Mononuclear cell (primary cell): ENCODE data around the gene FAM9A. TPM values are rescaled to one million over a fixed set of nuclear protein-coding genes. Genes with fewer than 3 reads are reported as not detected.

Experiments
- H3K27me3 ChIP-seq: 2 replicates; pipeline ENCODE4 v1.6.0; 2011; ENCODE audit warnings: low read length, control low read depth; ENCODE audit not compliant: insufficient read depth
- H3K4me1 ChIP-seq: 2 replicates; pipeline ENCODE4 v1.5.1; 2011; ENCODE audit warnings: mild to moderate bottlenecking, low read length, control low read depth; ENCODE audit not compliant: insufficient read depth
- H3K4me3 ChIP-seq: 2 replicates; pipeline ENCODE4 v1.5.1; 2011; ENCODE audit warnings: mild to moderate bottlenecking, low read length, moderate library complexity
- H3K9me3 ChIP-seq: 2 replicates; pipeline ENCODE4 v1.5.1; 2011; ENCODE audit warnings: low read depth, mild to moderate bottlenecking, control low read depth, low read length
- total RNA-seq: library from RNA; depleted of rRNA; stranded (reverse); fragments of >200 nt; gene quantifications from one replicate; pipeline ENCODE4 v1.2.3, GENCODE V29; 2012

FAM9A gene
- total RNA-seq = not detected

- H3K4me3 ChIP-seq = no peak within 1 kb of the TSS
- H3K27me3 ChIP-seq = no peaks in the 10 kb centered on the region
- H3K9me3 ChIP-seq = no peaks in the 10 kb centered on the region
- no peaks in the 10 kb centered on the region for H3K4me1 ChIP-seq
These were observed at the start of gene FAM9A for GRCh38 chrX:8801041-8801599. Gene FAM9A (minus strand): TSS chrX:8801383. CDS start chrX:8800171, 1,212 bp downstream.

GRCh38 chrX:8850478-8850877, 49.3 kb upstream of the FAM9A start:
- H3K27me3 ChIP-seq = no peaks in the 10 kb centered on the region
- H3K9me3 ChIP-seq = no peaks in the 10 kb centered on the region
- H3K4me1 ChIP-seq = no peaks in the 10 kb centered on the region
- H3K4me3 ChIP-seq = no peak overlapping the region

GRCh38 chrX:8849945-8850344, 48.8 kb upstream of the FAM9A start:
- Histone ChIP-seq H3K9me3 (no peaks in the 10 kb centered on the region), H3K27me3 (no peaks in the 10 kb centered on the region), H3K4me1 (no peaks in the 10 kb centered on the region), H3K4me3 (no peak overlapping the region)

- no peaks in the 10 kb centered on the region for H3K9me3 ChIP-seq
- no peaks in the 10 kb centered on the region for H3K27me3 ChIP-seq
- no peak overlapping the region for H3K4me3 ChIP-seq
- no peaks in the 10 kb centered on the region for H3K4me1 ChIP-seq
These were observed 48.3 kb upstream of the FAM9A start for GRCh38 chrX:8849458-8849857.

GRCh38 chrX:8848911-8849310, 47.7 kb upstream of the FAM9A start:
- no peaks in the 10 kb centered on the region for H3K4me1 ChIP-seq
- no peaks in the 10 kb centered on the region for H3K9me3 ChIP-seq
- H3K27me3 ChIP-seq = no peaks in the 10 kb centered on the region
- H3K4me3 ChIP-seq = no peak overlapping the region

- Histone ChIP-seq H3K4me3 (no peak overlapping the region), H3K4me1 (no peaks in the 10 kb centered on the region), H3K27me3 (no peaks in the 10 kb centered on the region), H3K9me3 (no peaks in the 10 kb centered on the region)
These were observed 47.3 kb upstream of the FAM9A start for GRCh38 chrX:8848441-8848840.

- no peaks in the 10 kb centered on the region for H3K9me3 ChIP-seq
- H3K4me3 ChIP-seq = no peak overlapping the region
- no peaks in the 10 kb centered on the region for H3K4me1 ChIP-seq
- no peaks in the 10 kb centered on the region for H3K27me3 ChIP-seq
These were observed 46.2 kb upstream of the FAM9A start for GRCh38 chrX:8847360-8847759.

GRCh38 chrX:8846266-8846665, 45.1 kb upstream of the FAM9A start:
- Histone ChIP-seq H3K9me3 (no peaks in the 10 kb centered on the region), H3K4me1 (no peaks in the 10 kb centered on the region), H3K27me3 (no peaks in the 10 kb centered on the region), H3K4me3 (no peak overlapping the region)

GRCh38 chrX:8845469-8845868, 44.3 kb upstream of the FAM9A start:
- H3K4me1 ChIP-seq = no peaks in the 10 kb centered on the region

GRCh38 chrX:8845060-8845459, 43.9 kb upstream of the FAM9A start:
- no peak overlapping the region for H3K4me3 ChIP-seq
- H3K27me3 ChIP-seq = no peaks in the 10 kb centered on the region
- no peaks in the 10 kb centered on the region for H3K4me1 ChIP-seq
- no peaks in the 10 kb centered on the region for H3K9me3 ChIP-seq

More at GRCh38 chrX:8845469-8845868, 44.3 kb upstream of the FAM9A start:
- Histone ChIP-seq H3K4me3 (no peak overlapping the region), H3K27me3 (no peaks in the 10 kb centered on the region), H3K9me3 (no peaks in the 10 kb centered on the region)

- Histone ChIP-seq H3K4me3 (no peak overlapping the region), H3K4me1 (no peaks in the 10 kb centered on the region), H3K27me3 (no peaks in the 10 kb centered on the region), H3K9me3 (no peaks in the 10 kb centered on the region)
These were observed 43.0 kb upstream of the FAM9A start for GRCh38 chrX:8844157-8844556.

GRCh38 chrX:8841911-8842310, 40.7 kb upstream of the FAM9A start:
- H3K9me3 ChIP-seq = no peaks in the 10 kb centered on the region
- no peak overlapping the region for H3K4me3 ChIP-seq
- no peaks in the 10 kb centered on the region for H3K27me3 ChIP-seq
- H3K4me1 ChIP-seq = no peaks in the 10 kb centered on the region

- no peaks in the 10 kb centered on the region for H3K4me1 ChIP-seq
- no peak overlapping the region for H3K4me3 ChIP-seq
- H3K27me3 ChIP-seq = no peaks in the 10 kb centered on the region
- H3K9me3 ChIP-seq = no peaks in the 10 kb centered on the region
These were observed 33.2 kb upstream of the FAM9A start for GRCh38 chrX:8834392-8834791.

- H3K9me3 ChIP-seq = no peaks in the 10 kb centered on the region
These were observed 31.6 kb upstream of the FAM9A start for GRCh38 chrX:8832582-8833378.

GRCh38 chrX:8823698-8824097, 22.5 kb upstream of the FAM9A start:
- Histone ChIP-seq H3K4me3 (no peak overlapping the region), H3K9me3 (no peaks in the 10 kb centered on the region), H3K4me1 (no peaks in the 10 kb centered on the region), H3K27me3 (no peaks in the 10 kb centered on the region)

More at GRCh38 chrX:8832582-8833378, 31.6 kb upstream of the FAM9A start:
- H3K4me3 ChIP-seq = no peak overlapping the region
- H3K4me1 ChIP-seq = no peaks in the 10 kb centered on the region
- H3K27me3 ChIP-seq = no peaks in the 10 kb centered on the region

- Histone ChIP-seq H3K4me3 (no peak overlapping the region), H3K27me3 (no peaks in the 10 kb centered on the region), H3K4me1 (no peaks in the 10 kb centered on the region), H3K9me3 (no peaks in the 10 kb centered on the region)
These were observed 20.8 kb upstream of the FAM9A start for GRCh38 chrX:8822002-8822401.
